OCI-LY7 (cell line): ENCODE data around the gene SEMA3C.

ENCODE experiments used
- EZH2phosphoT487 ChIP-seq: fragments of 200-600 bp; sonication (generic); IDR thresholded peaks from 2 replicates; pipeline ENCODE4 v1.6.1; 2018; ENCODE audit warnings: low read depth, borderline replicate concordance, mild to moderate bottlenecking, mixed run types, antibody characterized with exemption, low read length, moderate library complexity, mixed read lengths
- TF ChIP-seq, protein P1 (sequence below): fragments of 200-600 bp; sonication (generic); conservative IDR thresholded peaks from 2 replicates; pipeline ENCODE4 v1.5.1; 2014; ENCODE audit warnings: mild to moderate bottlenecking, antibody characterized with exemption, low read length, moderate library complexity, mixed read lengths

- TF ChIP-seq, protein P1, sequence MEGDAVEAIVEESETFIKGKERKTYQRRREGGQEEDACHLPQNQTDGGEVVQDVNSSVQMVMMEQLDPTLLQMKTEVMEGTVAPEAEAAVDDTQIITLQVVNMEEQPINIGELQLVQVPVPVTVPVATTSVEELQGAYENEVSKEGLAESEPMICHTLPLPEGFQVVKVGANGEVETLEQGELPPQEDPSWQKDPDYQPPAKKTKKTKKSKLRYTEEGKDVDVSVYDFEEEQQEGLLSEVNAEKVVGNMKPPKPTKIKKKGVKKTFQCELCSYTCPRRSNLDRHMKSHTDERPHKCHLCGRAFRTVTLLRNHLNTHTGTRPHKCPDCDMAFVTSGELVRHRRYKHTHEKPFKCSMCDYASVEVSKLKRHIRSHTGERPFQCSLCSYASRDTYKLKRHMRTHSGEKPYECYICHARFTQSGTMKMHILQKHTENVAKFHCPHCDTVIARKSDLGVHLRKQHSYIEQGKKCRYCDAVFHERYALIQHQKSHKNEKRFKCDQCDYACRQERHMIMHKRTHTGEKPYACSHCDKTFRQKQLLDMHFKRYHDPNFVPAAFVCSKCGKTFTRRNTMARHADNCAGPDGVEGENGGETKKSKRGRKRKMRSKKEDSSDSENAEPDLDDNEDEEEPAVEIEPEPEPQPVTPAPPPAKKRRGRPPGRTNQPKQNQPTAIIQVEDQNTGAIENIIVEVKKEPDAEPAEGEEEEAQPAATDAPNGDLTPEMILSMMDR, result no peak
- no peak for TF ChIP-seq EZH2phosphoT487
These were observed 78.2 kb downstream of the SEMA3C start for GRCh38 chr7:80840681-80841080.
